Keratinocyte (primary cell): Measurements from ENCODE around the gene CISD3. TPM values are rescaled to one million over a fixed set of nuclear protein-coding genes. Genes with fewer than 3 reads are reported as not detected.

Source experiments
- DNase-seq: peaks from one replicate; pipeline ENCODE4 v3.0.0-alpha.2; 2011; ENCODE audit warnings: low read depth, missing footprints, low spot score
- FAIRE-seq: peaks from 2 replicates; lab custom pipeline; 2011; peaks lifted over from hg19 to GRCh38; lab: Jason Lieb, UNC
- H2AFZ ChIP-seq: 2 replicates; pipeline ENCODE4 v1.6.0; 2012; ENCODE audit warnings: low read length, control low read depth, inconsistent platforms; ENCODE audit not compliant: control insufficient read depth
- H3K27ac ChIP-seq: 2 replicates; pipeline ENCODE4 v1.5.1; 2011; ENCODE audit warnings: low read length; ENCODE audit not compliant: control insufficient read depth, insufficient read depth
- H3K27me3 ChIP-seq: 3 replicates; pipeline ENCODE4 v1.6.0; 2011; ENCODE audit warnings: low read length; ENCODE audit not compliant: control insufficient read depth, insufficient read depth; ENCODE audit errors: extremely low read depth
- H3K36me3 ChIP-seq, 2 experiments: 2 replicates in 1 of 2; 3 replicates in 1 of 2; pipeline ENCODE4 v1.5.1; 2011; ENCODE audit warnings: low read length in 2 of 2, mild to moderate bottlenecking in 1 of 2; ENCODE audit not compliant: control insufficient read depth in 2 of 2, insufficient read depth in 2 of 2; ENCODE audit errors: extremely low read depth in 1 of 2
- H3K4me1 ChIP-seq: 3 replicates; pipeline ENCODE4 v1.5.1; 2011; ENCODE audit warnings: low read length; ENCODE audit not compliant: control insufficient read depth, insufficient read depth; ENCODE audit errors: extremely low read depth
- H3K4me2 ChIP-seq: 3 replicates; pipeline ENCODE4 v1.6.0; 2011; ENCODE audit warnings: low read depth, low read length; ENCODE audit not compliant: control insufficient read depth, insufficient read depth; ENCODE audit errors: extremely low read depth
- H3K4me3 ChIP-seq, 3 experiments: fragments of 200-600 bp in 1 of 3; sonication (generic) in 1 of 3; 2 replicates in 2 of 3; 3 replicates in 1 of 3; pipeline ENCODE4 v1.5.1; 2011 to 2016; ENCODE audit warnings: low read length in 3 of 3, mild to moderate bottlenecking in 3 of 3, control low read depth in 2 of 3, inconsistent platforms in 1 of 3, low read depth in 1 of 3, mixed read lengths in 1 of 3, mixed run types in 1 of 3, moderate library complexity in 1 of 3; ENCODE audit not compliant: control insufficient read depth in 2 of 3, insufficient read depth in 2 of 3; ENCODE audit errors: extremely low read depth in 1 of 3
- H3K79me2 ChIP-seq: 2 replicates; pipeline ENCODE4 v1.6.0; 2012; ENCODE audit warnings: low read length; ENCODE audit not compliant: control insufficient read depth, insufficient read depth
- H3K9ac ChIP-seq: 3 replicates; pipeline ENCODE4 v1.6.0; 2011; ENCODE audit warnings: low read length; ENCODE audit not compliant: control insufficient read depth, insufficient read depth; ENCODE audit errors: extremely low read depth
- H3K9me1 ChIP-seq: 3 replicates; pipeline ENCODE4 v1.6.0; 2011; ENCODE audit warnings: low read length; ENCODE audit not compliant: control insufficient read depth, insufficient read depth; ENCODE audit errors: extremely low read depth
- H3K9me3 ChIP-seq: 2 replicates; pipeline ENCODE4 v1.5.1; 2012; ENCODE audit warnings: low read depth, low read length; ENCODE audit not compliant: control insufficient read depth
- H4K20me1 ChIP-seq: 3 replicates; pipeline ENCODE4 v1.6.0; 2011; ENCODE audit warnings: low read length; ENCODE audit not compliant: control insufficient read depth, insufficient read depth; ENCODE audit errors: extremely low read depth
- EZH2 ChIP-seq: IDR thresholded peaks from one replicate; pipeline ENCODE4 v1.6.1; 2012; ENCODE audit warnings: inconsistent platforms, mild to moderate bottlenecking, low read length, moderate library complexity
- dilution Hi-C: fragments of 300-500 bp; cut with MboI; formaldehyde crosslinking; loops from one replicate; pipeline ENCODE4 v1.7.0; 2020; ENCODE audit warnings: low sequenced_read_pairs; ENCODE audit not compliant: extremely low pct_ligation_motif_present
- polyA plus RNA-seq, 5 experiments: library from polyadenylated mRNA; depleted of rRNA in 3 of 5; stranded (reverse) in 3 of 5; stranded (forward) in 1 of 5; unstranded in 1 of 5; fragments of >200 nt; gene quantifications; 1 replicate in 1 of 5; 2 replicates in 3 of 5; 3 replicates in 1 of 5; pipeline versions ENCODE4 v1.2.1 to v1.2.3, GENCODE V29; 2011 to 2012; ENCODE audit warnings: missing spikeins in 2 of 5, low read depth in 1 of 5, low replicate concordance in 1 of 5
- TF ChIP-seq, protein P1 (sequence below), 3 experiments: IDR thresholded peaks in 1 of 3; conservative IDR thresholded peaks in 1 of 3; optimal IDR thresholded peaks in 1 of 3; 2 replicates in 2 of 3; 3 replicates in 1 of 3; pipeline versions ENCODE3 to v1.5.1; 2011; ENCODE audit warnings: low read length in 3 of 3, mild to moderate bottlenecking in 3 of 3, moderate library complexity in 2 of 3, control low read depth in 1 of 3, inconsistent platforms in 1 of 3; ENCODE audit not compliant: insufficient read depth in 2 of 3; ENCODE audit errors: extremely low read depth in 1 of 3

Gene CISD3
- polyA plus RNA-seq, 1 donor (not counting 4 experiments of a cell fraction or from before 2014, with no cell fraction given): 17.1 TPM

DNA sequence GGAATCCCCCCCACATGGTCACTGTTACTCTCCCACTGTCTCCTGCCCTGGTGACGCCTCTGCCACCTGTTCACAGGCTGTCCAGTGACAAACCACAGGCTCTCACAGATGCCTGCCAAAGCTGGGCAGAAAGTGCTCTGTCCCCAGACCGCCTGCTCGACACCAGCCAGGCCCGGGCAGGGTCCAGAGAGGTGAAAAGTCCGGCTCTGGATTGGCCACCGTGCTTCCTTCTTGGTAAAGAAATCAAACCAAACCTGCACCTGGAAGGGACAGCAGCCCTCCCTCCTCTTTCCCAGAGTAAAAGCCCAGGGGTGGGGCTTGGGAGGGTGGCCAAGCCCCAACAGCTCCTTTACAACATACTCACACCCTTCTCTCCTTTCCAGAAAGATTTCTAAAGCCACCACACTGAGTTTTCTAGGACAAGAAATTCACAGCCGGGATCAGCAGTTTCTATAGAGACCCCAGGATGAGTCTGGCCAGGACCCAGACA lies 11.8 kb downstream of the CISD3 start:
- H3K4me3 ChIP-seq: no peak overlapping the region

GRCh38 chr17:38742411-38743308 lies 12.5 kb downstream of the CISD3 start:
- peak overlapping the region; percentile 14 for H3K4me2 ChIP-seq
- H3K27me3 ChIP-seq: no peaks in the 10 kb centered on the region
- H3K36me3 ChIP-seq: peaks cover 4 to 15% of the 10 kb centered on the region in 2 experiments
- no peak for TF ChIP-seq EZH2
- TF ChIP-seq, protein P1, sequence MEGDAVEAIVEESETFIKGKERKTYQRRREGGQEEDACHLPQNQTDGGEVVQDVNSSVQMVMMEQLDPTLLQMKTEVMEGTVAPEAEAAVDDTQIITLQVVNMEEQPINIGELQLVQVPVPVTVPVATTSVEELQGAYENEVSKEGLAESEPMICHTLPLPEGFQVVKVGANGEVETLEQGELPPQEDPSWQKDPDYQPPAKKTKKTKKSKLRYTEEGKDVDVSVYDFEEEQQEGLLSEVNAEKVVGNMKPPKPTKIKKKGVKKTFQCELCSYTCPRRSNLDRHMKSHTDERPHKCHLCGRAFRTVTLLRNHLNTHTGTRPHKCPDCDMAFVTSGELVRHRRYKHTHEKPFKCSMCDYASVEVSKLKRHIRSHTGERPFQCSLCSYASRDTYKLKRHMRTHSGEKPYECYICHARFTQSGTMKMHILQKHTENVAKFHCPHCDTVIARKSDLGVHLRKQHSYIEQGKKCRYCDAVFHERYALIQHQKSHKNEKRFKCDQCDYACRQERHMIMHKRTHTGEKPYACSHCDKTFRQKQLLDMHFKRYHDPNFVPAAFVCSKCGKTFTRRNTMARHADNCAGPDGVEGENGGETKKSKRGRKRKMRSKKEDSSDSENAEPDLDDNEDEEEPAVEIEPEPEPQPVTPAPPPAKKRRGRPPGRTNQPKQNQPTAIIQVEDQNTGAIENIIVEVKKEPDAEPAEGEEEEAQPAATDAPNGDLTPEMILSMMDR (optimal IDR thresholded peaks at IDR 0.05 in 1 of 3, IDR thresholded peaks at IDR 0.05 in 1 of 3, conservative IDR thresholded peaks at IDR 0.05 in 1 of 3; ENCODE audit: extremely low read depth in 1 of 3, insufficient read depth in 2 of 3, low read length in 3 of 3): no peak
- dilution Hi-C loops: no loop called here
- DNase-seq (no peak), FAIRE-seq (no peak)
- H4K20me1 ChIP-seq: peaks cover 6% of the 10 kb centered on the region
- peaks cover 7% of the 10 kb centered on the region for H3K9me1 ChIP-seq
- H3K4me3 ChIP-seq: no peak overlapping the region
- no peaks in the 10 kb centered on the region for H3K9me3 ChIP-seq
- peaks cover 21% of the 10 kb centered on the region for H3K4me1 ChIP-seq
- H3K9ac ChIP-seq: peak overlapping the region; percentile 61
- peaks cover 60% of the 10 kb centered on the region for H3K79me2 ChIP-seq
- no peak overlapping the region for H2AFZ ChIP-seq
- H3K27ac ChIP-seq: peak overlapping the region; percentile 59

More for the DNA sequence above, 11.8 kb downstream of the CISD3 start:
- Histone ChIP-seq H3K27me3 (no peaks in the 10 kb centered on the region), H3K9ac (peak overlapping the region; percentile 61), H3K79me2 (peaks cover 57% of the 10 kb centered on the region), H3K4me2 (peak overlapping the region; percentile 14), H3K4me1 (peaks cover 20% of the 10 kb centered on the region), H3K27ac (peak overlapping the region; percentile 59), H3K9me1 (peaks cover 7% of the 10 kb centered on the region), H2AFZ (no peak overlapping the region), H3K9me3 (no peaks in the 10 kb centered on the region), H3K36me3 (peaks cover 6 to 15% of the 10 kb centered on the region in 2 experiments), H4K20me1 (peaks cover 6% of the 10 kb centered on the region)
- dilution Hi-C loops: no loop called here
- FAIRE-seq (no peak), DNase-seq (no peak)
- TF ChIP-seq EZH2: no peak
- TF ChIP-seq, protein P1 (optimal IDR thresholded peaks at IDR 0.05 in 1 of 3, IDR thresholded peaks at IDR 0.05 in 1 of 3, conservative IDR thresholded peaks at IDR 0.05 in 1 of 3; ENCODE audit: extremely low read depth in 1 of 3, insufficient read depth in 2 of 3, low read length in 3 of 3): no peak
